ENCODE measurements around the gene EXOC4.

- TF ChIP-seq CTCF (IDR thresholded peaks at IDR 0.05 in 4 of 5, conservative IDR thresholded peaks at IDR 0.05 in 1 of 5) (no peak), POLR2A (IDR thresholded peaks at IDR 0.05) (no peak)
These were observed 848.8 kb downstream of the EXOC4 start for GRCh38 chr7:134101716-134102115.

All from gastrocnemius medialis (tissue), 4 donors.